Measurements from ENCODE around the gene ESR2.
"Not testable (repeated sequence)": the region's sequence is repeated elsewhere in the genome, so short reads cannot be mapped to it uniquely, and the experiment has no call there.

The ESR2 gene

DNA sequence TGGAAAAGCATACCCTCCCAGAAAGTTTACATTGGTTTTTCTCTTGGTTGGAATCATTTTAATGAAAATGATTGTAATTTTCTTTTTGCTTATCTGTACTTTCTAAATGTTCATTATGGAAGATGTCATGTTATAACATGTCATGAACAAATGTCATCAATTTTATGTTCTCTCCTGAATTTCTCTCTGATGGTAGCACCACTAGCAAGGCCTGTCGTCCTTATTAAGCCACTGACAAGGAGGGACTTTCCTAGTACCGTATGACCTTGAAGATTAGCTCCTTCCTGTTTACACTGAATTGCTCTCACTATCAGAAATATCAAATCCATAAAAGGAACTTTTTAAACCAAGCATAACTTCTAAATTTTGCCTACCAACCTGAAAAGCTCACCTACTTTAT lies 99.0 kb downstream of the ESR2 start:
- no peak for DNase-seq

DNA sequence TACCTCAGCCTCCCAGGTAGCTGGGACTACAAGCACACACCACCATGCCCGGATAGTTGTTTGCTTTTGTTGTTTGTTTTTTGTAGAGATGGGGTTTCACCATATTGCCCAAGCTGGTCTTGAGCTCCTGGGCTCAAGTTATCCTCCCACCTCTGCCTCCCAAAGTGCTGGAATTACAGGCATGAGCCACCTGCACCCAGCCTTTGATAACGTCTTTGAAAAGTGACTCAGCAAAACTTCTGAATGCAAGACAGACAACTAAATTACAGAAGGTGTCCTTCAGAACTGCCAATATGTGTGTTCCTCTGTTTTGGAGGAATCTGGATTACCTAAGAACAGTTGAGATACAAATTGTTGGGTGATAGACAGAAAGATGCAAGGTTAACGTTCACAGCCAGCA lies 99.8 kb downstream of the ESR2 start:
- DNase-seq, result no peak

DNA sequence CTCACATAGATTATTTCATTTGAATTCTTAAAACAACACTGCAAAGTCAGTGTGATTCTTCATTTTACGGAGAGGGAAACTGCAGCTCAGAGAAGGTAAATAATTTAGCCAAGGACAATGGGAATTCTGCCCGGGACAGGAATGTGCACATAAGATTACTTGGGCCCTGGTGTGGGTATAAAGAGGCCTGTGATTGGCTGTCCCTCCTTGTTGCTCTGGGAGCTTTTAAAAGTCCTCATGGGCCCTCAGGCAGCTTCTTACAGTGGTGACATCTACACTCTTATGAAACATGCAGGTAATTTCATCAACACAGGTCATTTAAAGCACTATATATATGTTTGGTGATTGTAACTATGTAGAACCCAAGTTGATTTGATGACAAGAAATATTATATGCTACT lies 100.3 kb downstream of the ESR2 start:
- DNase-seq, result no peak

DNA sequence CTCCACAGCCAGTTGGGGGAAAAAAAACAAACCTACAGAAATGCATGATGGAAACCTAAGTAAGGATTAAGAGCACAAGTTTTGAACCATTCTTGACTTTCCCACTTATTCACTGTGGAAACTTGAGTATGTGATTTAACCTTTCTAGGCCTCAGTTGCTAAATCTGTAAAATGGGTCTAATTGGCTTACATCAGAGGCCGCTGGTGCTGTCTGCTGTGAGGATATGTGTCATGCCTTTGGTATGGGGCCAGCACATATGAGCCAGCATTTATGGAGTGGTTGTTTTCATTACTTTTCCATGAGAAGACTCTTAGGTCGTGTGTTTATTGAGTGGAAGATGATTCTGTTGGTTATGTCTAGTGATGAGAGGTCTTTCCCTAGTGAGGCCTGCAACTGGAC lies 102.4 kb downstream of the ESR2 start:
- DNase-seq, result no peak

DNA sequence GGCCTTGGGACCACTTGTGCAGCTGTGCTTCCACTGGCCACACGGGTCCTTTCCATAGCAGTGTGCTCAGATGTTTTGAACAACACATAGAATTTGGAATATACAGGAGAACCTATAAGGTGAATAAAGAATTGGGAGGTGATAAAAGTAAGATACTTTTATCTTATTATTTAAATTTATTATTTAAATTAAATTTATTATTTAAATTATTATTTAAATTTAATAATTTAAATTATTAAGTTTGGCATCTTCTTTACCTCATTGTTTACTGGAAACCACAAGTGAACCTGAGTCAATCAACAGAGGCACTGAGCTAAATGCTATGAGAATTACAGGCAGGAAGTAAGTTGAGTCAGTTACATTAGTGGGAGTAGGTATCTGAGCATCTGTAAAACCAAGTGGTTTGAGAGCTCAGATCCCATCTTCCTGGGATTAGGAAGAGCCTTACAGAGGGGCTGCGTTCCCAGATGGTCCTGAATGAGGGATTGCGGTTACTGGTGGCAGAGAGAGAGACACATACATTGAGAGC lies 103.1 kb downstream of the ESR2 start:
- DNase-seq, result no peak

DNA sequence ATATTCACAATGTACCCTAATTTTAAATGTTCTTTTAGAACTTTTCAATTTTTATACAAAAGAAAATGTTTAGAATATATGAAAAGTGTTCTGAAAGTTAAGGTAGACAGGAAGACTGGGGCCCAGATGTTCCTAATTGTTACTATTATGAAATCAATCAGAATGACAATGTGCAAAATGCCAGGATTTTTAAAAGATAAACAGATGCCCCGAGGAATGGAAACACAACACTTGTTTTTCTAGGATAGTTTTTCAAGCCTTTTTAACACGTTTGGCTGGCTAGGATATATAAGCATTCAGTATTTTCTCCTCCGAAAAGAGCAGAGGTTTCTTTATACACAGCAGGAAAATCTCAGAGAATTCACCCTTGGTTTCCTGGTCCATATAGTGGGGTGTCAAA lies 106.8 kb downstream of the ESR2 start:
- no peak for DNase-seq

DNA sequence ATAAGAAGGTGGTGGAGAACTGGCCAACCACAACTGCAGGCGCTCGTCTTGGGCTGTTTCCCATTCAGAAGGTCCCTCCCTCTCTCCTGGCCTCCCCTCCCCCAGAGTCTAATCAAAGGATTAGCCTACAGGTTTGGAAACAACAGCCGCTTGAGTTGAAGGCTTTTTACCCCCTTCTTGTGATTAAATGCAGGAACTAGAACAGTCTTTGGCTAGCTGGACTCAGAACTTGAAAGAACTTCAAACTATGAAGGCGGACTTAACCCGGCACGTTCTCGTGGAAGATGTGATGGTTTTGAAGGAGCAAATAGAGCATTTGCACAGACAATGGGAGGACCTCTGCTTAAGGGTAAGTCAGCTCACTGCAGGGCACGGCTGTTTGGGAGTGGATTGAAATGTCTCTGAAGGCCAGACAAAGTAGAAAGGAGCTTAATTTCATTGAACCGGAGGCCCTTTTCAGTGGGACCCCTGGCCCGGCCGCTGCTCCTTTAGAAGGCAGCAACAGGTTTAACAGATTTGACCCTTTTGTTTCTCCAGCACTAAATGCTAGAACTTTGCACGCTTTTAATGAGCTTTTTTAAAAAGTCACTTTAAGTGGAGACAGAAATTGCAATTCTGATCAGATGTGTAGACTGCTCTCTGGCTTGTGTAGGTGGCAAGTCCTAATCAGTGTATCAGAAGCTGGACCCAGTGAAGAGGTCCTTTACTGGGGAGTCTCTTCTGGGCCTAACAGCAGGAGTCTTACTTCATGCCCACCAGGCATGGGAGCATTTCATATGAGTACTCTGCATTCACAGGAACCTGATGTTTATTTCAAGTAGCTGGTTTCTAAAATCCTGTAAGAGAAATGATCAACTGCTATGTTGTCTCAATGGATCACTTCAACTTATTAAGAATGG lies 107.7 kb downstream of the ESR2 start:
- DNase-seq, result no peak

DNA sequence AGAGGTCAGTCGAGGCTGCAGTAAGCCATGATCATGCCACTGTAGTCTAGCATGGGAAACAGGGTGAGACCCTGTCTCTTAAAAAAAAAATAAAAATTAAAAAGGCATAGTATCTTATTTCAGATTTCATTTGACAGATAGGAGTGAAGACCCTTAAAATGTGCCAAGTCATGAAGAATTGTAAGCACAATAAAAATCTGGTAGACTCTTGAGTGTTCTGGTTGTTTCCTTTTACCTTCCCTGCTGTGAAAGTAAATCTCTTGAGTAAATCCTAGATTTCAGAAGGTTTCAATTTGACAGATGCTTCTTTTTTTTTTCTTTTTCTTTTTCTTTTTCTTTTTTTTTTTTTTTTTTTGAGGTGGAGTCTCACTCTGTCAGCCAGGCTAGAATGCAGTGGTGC lies 109.0 kb downstream of the ESR2 start:
- no peak for DNase-seq

DNA sequence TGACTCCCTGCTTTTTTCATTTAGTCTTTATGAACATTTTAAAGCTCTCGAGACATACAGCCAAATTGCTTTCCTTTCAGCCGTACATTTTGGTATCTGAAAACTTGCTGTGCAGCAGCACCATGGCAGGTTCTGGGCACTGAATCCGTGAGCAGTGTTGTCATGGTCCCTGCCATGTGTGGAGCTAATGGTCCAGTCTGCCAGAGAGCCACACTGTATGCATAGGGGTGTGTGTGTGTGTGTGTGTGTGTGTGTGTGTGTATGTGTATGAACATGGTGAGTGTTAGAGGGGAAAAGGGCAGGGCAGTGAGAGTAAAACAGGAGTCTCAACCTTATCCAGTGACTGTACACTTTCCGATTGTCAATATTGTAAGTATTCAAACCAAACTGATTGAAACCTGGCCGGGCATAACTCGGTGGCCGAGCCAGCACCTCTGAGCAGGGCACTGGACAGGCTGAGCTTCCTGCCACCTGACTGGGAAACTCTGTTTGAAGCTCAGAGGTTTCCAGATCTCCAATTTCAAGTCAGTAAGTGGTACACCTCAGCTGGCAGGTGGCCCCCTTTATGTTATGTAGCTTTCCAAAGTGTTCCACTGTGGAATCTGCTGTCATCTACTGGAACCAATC lies 110.0 kb downstream of the ESR2 start:
- no peak for DNase-seq

DNA sequence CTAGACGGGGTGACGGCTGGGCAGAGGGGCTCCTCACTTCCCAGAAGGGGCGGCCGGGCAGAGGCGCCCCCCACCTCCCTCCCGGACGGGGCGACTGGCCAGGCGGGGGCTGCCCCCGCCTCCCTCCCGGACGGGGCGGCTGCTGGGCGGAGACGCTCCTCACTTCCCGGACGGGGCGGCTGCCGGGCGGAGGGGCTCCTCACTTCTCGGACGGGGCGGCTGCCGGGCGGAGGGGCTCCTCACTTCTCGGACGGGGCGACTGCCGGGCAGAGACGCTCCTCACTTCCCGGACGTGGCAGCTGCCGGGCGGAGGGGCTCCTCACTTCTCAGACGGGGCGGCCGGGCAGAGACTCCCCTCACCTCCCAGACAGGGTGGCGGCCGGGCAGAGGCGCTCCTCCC lies 111.3 kb downstream of the ESR2 start:
- DNase-seq, result not testable (repeated sequence)

DNA sequence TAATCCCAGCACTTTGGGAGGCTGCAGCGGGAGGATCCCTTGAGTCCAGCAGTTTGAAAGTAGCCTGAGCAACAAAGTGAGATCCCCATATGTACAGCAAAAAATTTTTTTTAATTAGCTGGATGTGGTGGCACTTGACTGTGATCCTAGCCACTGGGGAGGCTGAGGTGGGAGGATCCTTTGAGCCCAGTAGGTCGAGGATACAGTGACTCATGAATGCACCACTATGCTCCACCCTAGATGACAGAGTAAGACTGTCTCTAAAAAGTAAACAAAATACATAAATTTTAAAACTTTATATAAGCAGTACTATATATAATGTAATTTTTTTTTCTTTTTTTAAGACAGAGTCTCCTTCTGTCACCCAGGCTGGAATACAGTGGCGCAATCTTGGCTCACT lies 115.4 kb downstream of the ESR2 start:
- no peak for DNase-seq

DNA sequence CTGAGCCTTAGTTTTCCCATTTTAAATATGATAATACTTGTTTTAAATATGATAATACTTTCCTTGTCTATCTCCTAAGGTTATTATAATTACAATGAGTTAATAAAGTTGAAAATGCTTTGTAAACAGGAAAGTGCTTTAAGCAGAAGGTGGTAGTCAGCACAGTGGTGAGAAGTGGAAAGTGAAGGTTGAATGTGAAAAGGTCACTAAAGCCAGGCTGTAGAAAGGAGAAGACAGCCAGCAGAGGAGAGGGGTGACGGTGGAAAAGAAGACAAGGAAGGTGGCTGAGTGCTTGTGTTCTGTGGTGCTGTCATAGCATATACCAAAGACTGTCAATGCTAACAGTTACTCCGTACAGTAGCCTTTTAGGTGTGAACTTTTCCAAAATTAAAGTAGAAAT lies 117.8 kb downstream of the ESR2 start:
- DNase-seq, result no peak

DNA sequence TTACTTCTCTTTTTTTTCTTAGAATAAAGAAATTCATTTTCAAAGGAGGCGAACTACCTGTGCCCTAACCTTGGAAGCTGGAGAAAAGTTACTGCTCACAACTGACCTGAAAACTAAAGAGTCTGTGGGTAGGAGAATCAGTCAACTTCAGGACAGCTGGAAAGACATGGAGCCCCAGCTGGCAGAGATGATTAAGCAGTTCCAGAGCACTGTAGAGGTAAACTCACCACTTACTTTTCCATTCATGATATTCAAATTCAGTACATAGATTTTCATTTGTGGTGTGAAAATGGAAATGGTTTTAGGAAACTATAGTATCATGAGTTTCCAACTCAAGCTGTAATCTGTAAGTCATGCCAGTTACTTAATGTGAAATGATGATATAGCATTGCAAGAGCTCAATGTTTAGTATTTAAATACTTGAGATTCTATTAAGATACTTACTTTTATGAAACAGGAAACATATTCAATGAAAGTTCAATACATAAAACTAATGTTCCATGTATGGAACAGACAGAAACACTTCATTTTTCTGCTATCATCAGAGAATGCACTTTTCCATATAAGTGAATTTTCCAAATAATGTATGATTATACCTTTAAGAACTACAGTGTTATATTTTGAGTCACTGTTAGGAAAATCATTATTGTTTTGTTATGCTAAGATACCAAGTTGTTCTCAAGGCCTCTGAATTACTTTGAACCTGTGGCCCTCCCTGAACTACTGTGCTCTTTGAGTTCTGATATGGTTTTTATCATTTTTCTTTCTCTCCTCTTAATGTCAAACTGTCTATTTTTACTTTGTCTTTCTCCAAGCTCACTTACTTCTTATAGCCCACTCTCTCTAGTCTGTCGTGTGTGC lies 119.0 kb downstream of the ESR2 start:
- no peak for DNase-seq

DNA sequence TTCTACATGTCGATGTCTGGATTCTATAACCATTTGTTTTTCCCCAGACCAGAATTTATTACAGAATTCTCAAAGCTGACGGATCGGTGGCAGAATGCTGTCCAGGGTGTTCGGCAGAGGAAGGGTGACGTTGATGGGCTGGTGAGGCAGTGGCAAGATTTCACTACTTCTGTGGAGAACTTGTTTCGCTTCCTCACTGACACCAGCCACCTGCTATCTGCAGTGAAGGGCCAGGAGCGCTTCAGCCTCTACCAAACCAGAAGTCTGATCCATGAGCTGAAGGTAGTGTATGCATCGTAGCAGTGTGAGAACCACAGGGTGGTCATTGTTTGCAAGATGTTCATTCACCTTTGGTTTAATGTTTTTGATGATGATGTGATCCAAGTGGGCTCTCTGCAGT lies 124.0 kb downstream of the ESR2 start:
- no peak for DNase-seq

DNA sequence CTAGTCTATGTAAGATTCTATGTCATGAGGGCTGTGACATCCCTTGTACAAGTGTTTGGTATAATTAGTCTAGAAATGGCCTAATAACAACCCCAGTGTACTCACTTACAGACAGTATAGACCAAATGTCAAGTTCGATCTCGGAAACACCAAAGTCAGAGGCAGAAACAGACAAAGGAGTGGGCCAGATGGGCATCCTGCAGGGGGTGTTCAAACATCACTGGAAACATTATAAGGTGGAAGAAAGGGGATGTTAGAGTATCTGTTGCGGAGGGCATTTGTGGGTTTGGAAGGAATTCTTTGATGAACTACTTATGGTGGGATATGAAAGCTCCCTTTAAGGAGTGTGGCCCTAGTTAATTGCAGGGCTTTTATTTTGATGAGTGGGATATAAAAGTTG lies 134.6 kb downstream of the ESR2 start:
- no peak for DNase-seq

DNA sequence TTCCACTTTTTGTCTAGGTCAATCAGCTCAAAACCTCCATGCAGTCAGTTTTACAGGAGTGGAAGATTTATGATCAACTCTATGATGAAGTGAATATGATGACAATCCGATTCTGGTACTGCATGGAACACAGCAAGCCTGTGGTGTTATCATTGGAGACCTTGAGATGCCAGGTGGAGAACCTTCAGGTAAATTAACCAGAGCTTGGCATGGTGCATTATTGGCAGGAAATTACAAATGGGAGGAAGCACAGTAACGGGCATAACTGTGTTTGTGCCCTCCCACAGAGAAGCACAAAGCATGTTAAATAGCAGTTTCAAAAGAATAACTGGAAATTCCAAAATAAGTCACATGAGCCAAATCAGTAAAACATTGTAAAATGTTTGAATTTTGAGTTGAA lies 135.6 kb downstream of the ESR2 start:
- DNase-seq, result no peak

DNA sequence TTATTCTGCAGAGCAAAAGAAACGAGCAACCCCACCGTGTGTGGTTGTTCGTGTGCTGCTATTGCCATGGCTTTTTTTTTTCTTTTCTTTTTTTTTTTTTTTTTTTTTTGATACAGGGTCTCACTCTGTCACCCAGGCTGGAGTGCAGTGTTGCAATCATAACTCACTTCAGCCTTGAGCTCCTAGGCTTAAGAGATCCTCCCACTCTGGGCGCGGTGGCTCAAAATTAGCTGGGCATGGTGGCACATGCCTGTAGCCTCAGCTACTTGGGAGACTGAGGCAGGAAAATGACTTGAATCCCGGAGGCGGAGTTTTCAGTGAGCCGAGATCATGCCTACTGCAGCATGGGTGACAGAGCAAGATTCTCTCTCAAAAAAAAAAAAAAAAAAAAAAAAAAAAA lies 144.2 kb downstream of the ESR2 start:
- DNase-seq, result no peak

DNA sequence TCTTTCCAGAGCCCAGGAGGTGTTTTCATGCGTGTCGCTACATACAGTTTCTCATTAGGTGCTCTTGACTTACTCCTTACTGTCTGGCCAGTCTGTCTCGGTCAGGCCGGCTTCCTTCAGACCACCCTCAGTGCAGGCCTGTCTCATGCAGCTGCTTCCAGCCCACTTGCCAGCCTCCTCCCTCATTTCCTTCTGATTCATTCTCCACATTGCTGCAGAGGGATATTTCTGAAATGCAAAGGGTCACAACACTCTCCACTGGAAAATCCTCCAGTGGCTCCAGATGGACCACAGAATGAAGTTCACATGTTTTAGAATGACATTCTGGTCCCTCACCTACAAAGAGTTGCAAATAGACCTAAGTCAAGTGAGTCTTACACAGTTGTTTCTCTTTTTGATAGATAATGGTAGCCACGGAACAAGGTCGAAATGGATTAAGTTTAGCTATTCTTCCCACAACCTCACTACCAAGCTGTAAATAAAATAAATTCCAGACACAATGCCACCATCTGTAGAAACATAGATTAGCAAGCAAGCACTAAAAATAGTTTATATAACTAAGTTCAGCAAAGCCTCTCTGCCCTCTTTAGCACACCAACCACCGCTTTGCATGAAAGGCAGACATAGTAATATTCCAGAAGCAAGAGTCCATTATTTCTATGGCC lies 146.9 kb downstream of the ESR2 start:
- DNase-seq, result no peak

DNA sequence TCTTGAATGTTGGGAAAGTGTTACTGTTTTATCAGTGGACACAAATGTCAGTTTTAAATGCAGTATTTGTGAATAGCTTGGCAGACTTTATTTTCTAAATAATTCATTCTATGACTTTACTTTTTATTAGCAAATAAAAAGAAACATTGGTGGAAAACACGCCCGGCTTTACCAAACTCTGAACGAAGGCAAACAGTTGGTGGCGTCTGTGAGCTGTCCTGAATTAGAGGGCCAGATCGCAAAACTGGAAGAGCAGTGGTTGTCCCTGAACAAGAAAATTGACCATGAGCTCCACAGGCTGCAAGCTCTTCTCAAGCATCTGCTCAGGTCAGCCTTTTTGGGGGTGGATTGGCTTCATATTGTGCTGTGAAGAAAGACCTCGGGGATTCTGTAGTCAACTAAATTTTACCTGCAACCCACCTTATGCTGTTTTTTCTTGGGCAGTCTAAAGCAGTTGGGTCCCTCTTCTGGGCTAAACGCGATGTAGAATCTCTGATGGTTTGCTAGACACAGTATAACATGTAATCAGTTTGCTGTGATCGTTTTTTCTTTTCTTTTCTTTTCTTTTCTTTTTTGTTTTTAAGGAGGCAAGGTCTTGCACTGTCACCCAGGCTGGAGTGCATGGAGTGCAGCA lies 156.4 kb downstream of the ESR2 start:
- no peak for DNase-seq

DNA sequence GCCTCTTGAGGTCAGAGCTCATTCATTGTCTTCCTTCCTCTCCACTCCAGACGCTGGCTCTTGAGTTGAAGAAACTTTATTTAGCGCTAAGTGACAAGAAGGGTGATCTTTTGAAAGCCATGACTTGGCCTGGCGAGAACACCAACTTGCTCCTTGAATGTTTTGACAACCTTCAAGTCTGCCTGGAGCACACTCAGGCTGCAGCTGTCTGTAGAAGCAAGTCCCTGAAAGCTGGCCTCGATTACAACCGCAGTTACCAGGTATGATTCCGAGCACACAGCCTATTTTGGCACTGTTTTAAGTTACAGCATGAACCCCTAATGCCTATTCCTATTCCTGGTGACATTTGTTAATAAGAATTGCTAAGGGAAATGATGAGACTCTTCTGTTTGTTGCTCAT lies 167.6 kb downstream of the ESR2 start:
- no peak for DNase-seq

DNA sequence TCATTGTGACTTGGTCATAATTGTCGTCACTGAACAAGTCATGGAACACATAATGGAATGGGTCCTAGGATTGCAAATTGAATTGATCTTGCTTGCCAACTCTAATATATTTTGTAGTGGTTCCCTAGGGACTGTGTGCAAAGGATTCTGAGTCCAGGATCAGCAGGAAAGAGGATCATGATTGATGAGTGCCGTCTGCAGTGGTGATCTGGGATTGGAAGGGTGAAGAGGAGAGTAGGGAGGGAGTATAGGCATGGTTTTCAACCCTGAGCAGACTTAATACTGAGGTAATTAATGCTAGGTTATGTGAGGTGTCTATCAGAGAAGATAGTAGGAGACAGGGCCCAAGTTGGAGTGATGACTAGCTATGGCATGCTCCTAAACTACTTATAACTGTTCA lies 168.9 kb downstream of the ESR2 start:
- no peak for DNase-seq

DNA sequence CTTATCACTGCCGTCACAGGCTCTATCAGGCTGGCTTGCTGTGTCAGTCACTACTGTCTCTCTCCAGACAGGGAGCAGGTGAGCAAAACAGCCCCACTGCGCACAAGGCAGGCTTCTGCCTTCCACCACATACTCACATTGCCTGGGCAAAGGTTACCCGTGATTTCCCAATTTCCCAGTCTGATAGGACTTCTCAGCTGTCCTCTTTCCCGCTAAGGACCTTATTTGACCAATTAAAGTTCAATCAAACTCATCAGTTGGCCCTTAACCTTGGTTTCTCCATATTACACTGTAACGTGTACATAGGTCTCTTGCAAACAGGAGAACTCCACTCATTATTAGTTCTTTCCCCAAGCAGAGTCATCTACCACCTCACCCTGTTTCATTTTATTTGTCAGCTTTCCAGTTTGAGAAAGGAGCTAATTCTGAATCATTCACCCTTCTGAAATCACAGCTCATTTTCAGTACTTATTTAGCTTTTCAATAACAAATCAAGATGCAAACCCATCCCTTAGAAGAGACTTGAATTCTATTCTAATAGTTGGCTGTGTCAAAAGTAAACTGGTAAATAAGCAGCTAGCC lies 170.8 kb downstream of the ESR2 start:
- no peak for DNase-seq
